GM12878 (cell line): ENCODE results near the gene SEPTIN11.

ENCODE experiments used
- CHD2 ChIP-seq: IDR thresholded peaks from 2 replicates; pipeline ENCODE4 v1.6.1; 2011; ENCODE audit warnings: low read depth, low read length, improper control_type of control experiment, borderline replicate concordance
- CTCF ChIP-seq, 3 experiments: IDR thresholded peaks in 2 of 3; conservative IDR thresholded peaks in 1 of 3; 2 replicates each; pipeline ENCODE4 v1.5.1; 2011; ENCODE audit warnings: low read depth in 3 of 3, low read length in 3 of 3, mild to moderate bottlenecking in 3 of 3, control low read depth in 2 of 3, moderate library complexity in 2 of 3, inconsistent platforms in 1 of 3, mixed read lengths in 1 of 3; ENCODE audit not compliant: control insufficient read depth in 2 of 3, insufficient read depth in 1 of 3; ENCODE audit errors: extremely low read depth in 1 of 3
- DPF2 ChIP-seq: fragments of 450-650 bp; IDR thresholded peaks from 2 replicates; pipeline ENCODE4 v1.6.1; 2017; ENCODE audit warnings: mild to moderate bottlenecking
- EED ChIP-seq: sonication (generic); IDR thresholded peaks from 2 replicates; pipeline ENCODE4 v1.6.1; 2016; ENCODE audit warnings: antibody characterized with exemption, low read depth
- EP300 ChIP-seq, 2 experiments: fragments of 150-350 bp in 1 of 2; IDR thresholded peaks; 2 replicates each; pipeline ENCODE4 v1.6.1; 2011 to 2012; ENCODE audit warnings: low read depth in 2 of 2, low read length in 2 of 2, borderline replicate concordance in 1 of 2, improper control_type of control experiment in 1 of 2, inconsistent platforms in 1 of 2; ENCODE audit not compliant: control insufficient read depth in 1 of 2
- EZH2 ChIP-seq: IDR thresholded peaks from 2 replicates; pipeline ENCODE4 v1.6.1; 2012; ENCODE audit warnings: low read depth, mild to moderate bottlenecking, control low read depth, inconsistent platforms, low read length, borderline replicate concordance; ENCODE audit not compliant: control insufficient read depth
- MAX ChIP-seq: IDR thresholded peaks from 2 replicates; pipeline ENCODE4 v1.6.1; 2012; ENCODE audit warnings: low read depth, low read length, improper control_type of control experiment
- NFYB ChIP-seq: IDR thresholded peaks from 2 replicates; pipeline ENCODE4 v1.6.1; 2011; ENCODE audit warnings: low read depth, mild to moderate bottlenecking, low read length, improper control_type of control experiment, moderate library complexity; ENCODE audit not compliant: insufficient read depth
- RB1 ChIP-seq: fragments of 450-650 bp; formaldehyde crosslinking; IDR thresholded peaks from 2 replicates; pipeline ENCODE4 v1.6.1; 2017; ENCODE audit warnings: mild to moderate bottlenecking, borderline replicate concordance
- YY1 ChIP-seq: IDR thresholded peaks from 2 replicates; pipeline ENCODE4 v1.6.1; 2011; ENCODE audit warnings: low read depth, mild to moderate bottlenecking, low read length
- TF ChIP-seq, protein P1 (sequence below): fragments of 450-650 bp; formaldehyde crosslinking; IDR thresholded peaks from 2 replicates; pipeline ENCODE4 v1.5.0; 2022; ENCODE audit warnings: mild to moderate bottlenecking, missing genetic modification characterization

DNA sequence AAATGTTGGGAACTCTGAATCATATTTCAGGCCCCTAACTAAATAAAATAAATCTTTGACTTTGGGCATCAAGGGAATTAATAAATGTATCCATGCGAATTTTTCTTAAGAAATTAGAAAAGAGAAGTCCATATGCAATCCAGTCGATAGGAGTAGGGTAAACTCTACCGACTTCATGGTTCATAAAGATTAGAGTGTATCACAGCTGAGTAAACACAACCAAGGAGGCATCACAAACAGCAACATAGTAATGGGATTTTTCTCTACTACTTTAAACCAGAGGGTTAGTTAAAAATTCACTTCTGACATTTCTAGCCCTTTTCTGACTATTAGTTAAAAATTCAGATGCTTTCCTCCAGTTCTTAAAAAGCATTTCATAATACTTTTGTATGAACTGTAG, 19.9 kb downstream of the SEPTIN11 start:
- TF ChIP-seq CTCF (IDR thresholded peaks at IDR 0.05 in 2 of 3, conservative IDR thresholded peaks at IDR 0.05 in 1 of 3; ENCODE audit: control insufficient read depth in 2 of 3, extremely low read depth in 1 of 3, insufficient read depth in 1 of 3, low read depth in 3 of 3, low read length in 3 of 3) (no peak), NFYB (no peak), YY1 (no peak), RB1 (no peak), EZH2 (no peak), EP300 (IDR thresholded peaks at IDR 0.05; ENCODE audit: borderline replicate concordance in 1 of 2, control insufficient read depth in 1 of 2, low read depth in 2 of 2, low read length in 2 of 2) (no peak), DPF2 (no peak), MAX (no peak), CHD2 (no peak), EED (no peak)
- TF ChIP-seq, protein P1, sequence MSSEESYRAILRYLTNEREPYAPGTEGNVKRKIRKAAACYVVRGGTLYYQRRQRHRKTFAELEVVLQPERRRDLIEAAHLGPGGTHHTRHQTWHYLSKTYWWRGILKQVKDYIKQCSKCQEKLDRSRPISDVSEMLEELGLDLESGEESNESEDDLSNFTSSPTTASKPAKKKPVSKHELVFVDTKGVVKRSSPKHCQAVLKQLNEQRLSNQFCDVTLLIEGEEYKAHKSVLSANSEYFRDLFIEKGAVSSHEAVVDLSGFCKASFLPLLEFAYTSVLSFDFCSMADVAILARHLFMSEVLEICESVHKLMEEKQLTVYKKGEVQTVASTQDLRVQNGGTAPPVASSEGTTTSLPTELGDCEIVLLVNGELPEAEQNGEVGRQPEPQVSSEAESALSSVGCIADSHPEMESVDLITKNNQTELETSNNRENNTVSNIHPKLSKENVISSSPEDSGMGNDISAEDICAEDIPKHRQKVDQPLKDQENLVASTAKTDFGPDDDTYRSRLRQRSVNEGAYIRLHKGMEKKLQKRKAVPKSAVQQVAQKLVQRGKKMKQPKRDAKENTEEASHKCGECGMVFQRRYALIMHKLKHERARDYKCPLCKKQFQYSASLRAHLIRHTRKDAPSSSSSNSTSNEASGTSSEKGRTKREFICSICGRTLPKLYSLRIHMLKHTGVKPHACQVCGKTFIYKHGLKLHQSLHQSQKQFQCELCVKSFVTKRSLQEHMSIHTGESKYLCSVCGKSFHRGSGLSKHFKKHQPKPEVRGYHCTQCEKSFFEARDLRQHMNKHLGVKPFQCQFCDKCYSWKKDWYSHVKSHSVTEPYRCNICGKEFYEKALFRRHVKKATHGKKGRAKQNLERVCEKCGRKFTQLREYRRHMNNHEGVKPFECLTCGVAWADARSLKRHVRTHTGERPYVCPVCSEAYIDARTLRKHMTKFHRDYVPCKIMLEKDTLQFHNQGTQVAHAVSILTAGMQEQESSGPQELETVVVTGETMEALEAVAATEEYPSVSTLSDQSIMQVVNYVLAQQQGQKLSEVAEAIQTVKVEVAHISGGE (CRISPR knock-in tag), result no peak
